ENCODE results near the gene DNAH17. TPM values are rescaled to one million over a fixed set of nuclear protein-coding genes. Genes with fewer than 3 reads are reported as not detected.
"Not testable (repeated sequence)": the region's sequence is repeated elsewhere in the genome, so short reads cannot be mapped to it uniquely, and the experiment has no call there.

Gene DNAH17
- total RNA-seq, 2 donors from 2014 or later, result 0.13 to 0.64 TPM

DNA sequence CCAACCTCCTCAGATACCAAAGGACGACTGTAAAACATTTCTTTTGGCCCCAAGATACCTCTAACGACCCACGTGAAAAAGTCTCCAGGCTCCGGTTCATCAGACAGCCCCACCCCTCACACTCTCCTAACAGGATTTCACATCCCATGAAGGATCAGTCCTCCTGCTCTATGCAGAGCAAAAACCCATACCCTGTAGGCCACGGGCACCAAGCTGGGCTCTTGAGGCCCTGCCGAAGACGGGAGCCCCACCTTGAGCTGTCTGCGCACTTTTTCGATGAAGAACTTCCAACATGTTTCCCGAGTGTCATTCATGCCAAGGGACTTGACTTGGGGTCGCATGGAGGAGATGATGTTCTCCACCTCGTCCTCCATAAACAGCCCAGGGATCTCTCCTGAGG, 108.8 kb downstream of the DNAH17 start:
- Mint-ChIP-seq H3K4me1 (peaks cover 3% of the 10 kb centered on the region), H3K27ac (no peak overlapping the region), H3K4me3 (no peak overlapping the region), H3K9me3 (peaks cover 22% of the 10 kb centered on the region), H3K36me3 (ENCODE audit: low read depth) (no peaks in the 10 kb centered on the region), H3K27me3 (ENCODE audit: insufficient read depth) (no peaks in the 10 kb centered on the region)
- 90 to 93% methylated on average over 12 of the region's 12 CpGs for WGBS, 2 experiments (ENCODE audit: insufficient coverage in 1 of 2, insufficient read length in 1 of 2)
- Histone ChIP-seq H3K9me3 (ENCODE audit: control insufficient read depth, low read length) (peaks cover 4% of the 10 kb centered on the region), H3K9ac (ENCODE audit: extremely low read depth, low read length, poor library complexity, severe bottlenecking) (no peak overlapping the region), H3K27me3 (ENCODE audit: control insufficient read depth, insufficient read depth, low read length, poor library complexity, severe bottlenecking) (no peaks in the 10 kb centered on the region), H3K27ac (ENCODE audit: low read depth, low read length) (no peak overlapping the region), H3K36me3 (ENCODE audit: control insufficient read depth, insufficient read depth, low read length) (no peaks in the 10 kb centered on the region), H3K4me3 (ENCODE audit: low read length) (no peak overlapping the region), H3K4me1 (ENCODE audit: control insufficient read depth, insufficient read depth, low read length) (no peaks in the 10 kb centered on the region)
- TF ChIP-seq, protein P1, sequence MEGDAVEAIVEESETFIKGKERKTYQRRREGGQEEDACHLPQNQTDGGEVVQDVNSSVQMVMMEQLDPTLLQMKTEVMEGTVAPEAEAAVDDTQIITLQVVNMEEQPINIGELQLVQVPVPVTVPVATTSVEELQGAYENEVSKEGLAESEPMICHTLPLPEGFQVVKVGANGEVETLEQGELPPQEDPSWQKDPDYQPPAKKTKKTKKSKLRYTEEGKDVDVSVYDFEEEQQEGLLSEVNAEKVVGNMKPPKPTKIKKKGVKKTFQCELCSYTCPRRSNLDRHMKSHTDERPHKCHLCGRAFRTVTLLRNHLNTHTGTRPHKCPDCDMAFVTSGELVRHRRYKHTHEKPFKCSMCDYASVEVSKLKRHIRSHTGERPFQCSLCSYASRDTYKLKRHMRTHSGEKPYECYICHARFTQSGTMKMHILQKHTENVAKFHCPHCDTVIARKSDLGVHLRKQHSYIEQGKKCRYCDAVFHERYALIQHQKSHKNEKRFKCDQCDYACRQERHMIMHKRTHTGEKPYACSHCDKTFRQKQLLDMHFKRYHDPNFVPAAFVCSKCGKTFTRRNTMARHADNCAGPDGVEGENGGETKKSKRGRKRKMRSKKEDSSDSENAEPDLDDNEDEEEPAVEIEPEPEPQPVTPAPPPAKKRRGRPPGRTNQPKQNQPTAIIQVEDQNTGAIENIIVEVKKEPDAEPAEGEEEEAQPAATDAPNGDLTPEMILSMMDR (conservative IDR thresholded peaks at IDR 0.05), result no peak
- DNase-seq, result no peak

- peaks cover 22% of the 10 kb centered on the region for H3K9me3 Mint-ChIP-seq
- TF ChIP-seq, protein P1 (conservative IDR thresholded peaks at IDR 0.05), result no peak
- Histone ChIP-seq H3K4me1 (ENCODE audit: control insufficient read depth, insufficient read depth, low read length) (no peaks in the 10 kb centered on the region), H3K9ac (ENCODE audit: extremely low read depth, low read length, poor library complexity, severe bottlenecking) (no peak overlapping the region), H3K9me3 (ENCODE audit: control insufficient read depth, low read length) (peaks cover 4% of the 10 kb centered on the region), H3K27me3 (ENCODE audit: control insufficient read depth, insufficient read depth, low read length, poor library complexity, severe bottlenecking) (no peaks in the 10 kb centered on the region), H3K4me3 (ENCODE audit: low read length) (no peak overlapping the region), H3K27ac (ENCODE audit: low read depth, low read length) (no peak overlapping the region), H3K36me3 (ENCODE audit: control insufficient read depth, insufficient read depth, low read length) (no peaks in the 10 kb centered on the region)
- no peak for DNase-seq
- 92 to 93% methylated on average over 22 to 26 of the region's 26 CpGs for WGBS, 2 experiments (ENCODE audit: insufficient coverage in 1 of 2, insufficient read length in 1 of 2)
- H3K36me3 Mint-ChIP-seq (ENCODE audit: low read depth), result no peaks in the 10 kb centered on the region
- no peak overlapping the region for H3K4me3 Mint-ChIP-seq
- H3K27me3 Mint-ChIP-seq (ENCODE audit: insufficient read depth), result no peaks in the 10 kb centered on the region
- no peaks in the 10 kb centered on the region for H3K4me1 Mint-ChIP-seq
- no peak overlapping the region for H3K27ac Mint-ChIP-seq
Observed at GRCh38 chr17:78466786-78467715, 110.1 kb downstream of the DNAH17 start.

DNA sequence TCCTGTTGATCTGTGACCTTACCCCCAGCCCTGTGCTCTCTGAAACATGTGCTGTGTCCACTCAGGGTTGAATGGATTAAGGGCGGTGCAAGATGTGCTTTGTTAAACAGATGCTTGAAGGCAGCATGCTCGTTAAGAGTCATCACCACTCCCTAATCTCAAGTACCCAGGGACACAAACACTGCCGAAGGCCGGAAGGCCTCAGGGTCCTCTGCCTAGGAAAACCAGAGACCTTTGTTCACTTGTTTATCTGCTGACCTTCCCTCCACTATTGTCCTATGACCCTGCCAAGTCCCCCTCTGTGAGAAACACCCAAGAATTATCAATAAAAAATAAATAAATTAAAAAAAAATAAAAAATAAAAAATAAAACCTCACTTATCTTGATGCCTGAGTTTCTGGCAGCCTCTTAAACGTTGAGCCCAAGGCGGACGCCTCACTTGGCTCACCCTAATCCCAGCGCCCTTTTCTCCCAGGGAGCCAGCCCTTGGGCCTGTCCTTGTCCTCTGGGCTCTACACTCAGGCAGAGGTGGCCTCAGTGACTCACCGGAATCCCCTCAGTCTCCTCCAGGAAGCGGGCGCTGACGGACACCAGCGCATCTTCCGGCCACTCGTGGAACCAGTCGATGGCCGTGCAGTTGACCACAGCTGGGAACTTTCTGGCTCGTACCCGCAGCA, 110.9 kb downstream of the DNAH17 start:
- not testable (repeated sequence) for H3K27ac Mint-ChIP-seq; H3K27me3 Mint-ChIP-seq (ENCODE audit: insufficient read depth); H3K9ac ChIP-seq (ENCODE audit: extremely low read depth, low read length, poor library complexity, severe bottlenecking); H3K4me1 ChIP-seq (ENCODE audit: control insufficient read depth, insufficient read depth, low read length); H3K9me3 ChIP-seq (ENCODE audit: control insufficient read depth, low read length); H3K36me3 Mint-ChIP-seq (ENCODE audit: low read depth); H3K36me3 ChIP-seq (ENCODE audit: control insufficient read depth, insufficient read depth, low read length); H3K27ac ChIP-seq (ENCODE audit: low read depth, low read length); DNase-seq; H3K4me1 Mint-ChIP-seq; H3K4me3 Mint-ChIP-seq; H3K4me3 ChIP-seq (ENCODE audit: low read length); H3K27me3 ChIP-seq (ENCODE audit: control insufficient read depth, insufficient read depth, low read length, poor library complexity, severe bottlenecking)
- WGBS, 2 experiments (ENCODE audit: insufficient coverage in 1 of 2, insufficient read length in 1 of 2), result 87 to 88% methylated on average over 15 to 18 of the region's 19 CpGs
- H3K9me3 Mint-ChIP-seq, result peaks cover 22% of the 10 kb centered on the region

Data from endodermal cell (in vitro differentiated cells).